ENCODE data around the gene TMC6. TPM values are rescaled to one million over a fixed set of nuclear protein-coding genes. Genes with fewer than 3 reads are reported as not detected.

The TMC6 gene
- total RNA-seq, 2 experiments from 2014 or later, result 209 to 213 TPM

- DNase-seq (no peak), ATAC-seq (no peak)
- no peak for TF ChIP-seq CTCF (IDR thresholded peaks at IDR 0.05)
- Mint-ChIP-seq H3K36me3 (ENCODE audit: low read depth) (no peaks in the 10 kb centered on the region), H3K9me3 (no peaks in the 10 kb centered on the region), H3K27ac (no peak overlapping the region), H3K4me1 (ENCODE audit: low read depth) (peaks cover 8% of the 10 kb centered on the region), H3K4me3 (no peak overlapping the region), H3K27me3 (no peaks in the 10 kb centered on the region)
- ChIA-PET CTCF (no interaction called here), POLR2A (interaction anchor here (1.2 to 1.9 kb wide), 3 partner anchors 10 to 35 kb away, joined by 3 to 8 read pairs (median 3); partner anchors contain the start of genes TK1 and TMC8)
- intact Hi-C loops (cut with micrococcal nuclease), result loop anchor here (5.0 kb wide), 1 partner anchor 53 kb away; no protein-coding TSS in a partner anchor
Measured at GRCh38 chr17:78164748-78165607, 36.4 kb upstream of the TMC6 start.

GRCh38 chr17:78163881-78164747, 35.6 kb upstream of the TMC6 start:
- Mint-ChIP-seq H3K4me3 (no peak overlapping the region), H3K27me3 (no peaks in the 10 kb centered on the region), H3K4me1 (ENCODE audit: low read depth) (peaks cover 6% of the 10 kb centered on the region), H3K36me3 (ENCODE audit: low read depth) (no peaks in the 10 kb centered on the region), H3K9me3 (no peaks in the 10 kb centered on the region), H3K27ac (no peak overlapping the region)
- DNase-seq (no peak), ATAC-seq (no peak)
- intact Hi-C loops (cut with micrococcal nuclease), result no loop called here
- ChIA-PET POLR2A (interaction anchor here (1.2 to 1.9 kb wide), 6 partner anchors 8 to 34 kb away, joined by 3 to 8 read pairs (median 3); partner anchors contain the start of genes TK1 and TMC8), CTCF (no interaction called here)
- no peak for TF ChIP-seq CTCF (IDR thresholded peaks at IDR 0.05)

GRCh38 chr17:78159575-78160158, 31.1 kb upstream of the TMC6 start:
- Mint-ChIP-seq H3K4me3 (no peak overlapping the region), H3K36me3 (ENCODE audit: low read depth) (no peaks in the 10 kb centered on the region), H3K9me3 (no peaks in the 10 kb centered on the region), H3K27ac (no peak overlapping the region), H3K4me1 (ENCODE audit: low read depth) (peaks cover 12% of the 10 kb centered on the region), H3K27me3 (no peaks in the 10 kb centered on the region)
- intact Hi-C loops (cut with micrococcal nuclease), result no loop called here
- DNase-seq (no peak), ATAC-seq (peak; percentile 35)
- CTCF ChIA-PET, result no interaction called here
- TF ChIP-seq CTCF (IDR thresholded peaks at IDR 0.05), result no peak
- POLR2A ChIA-PET, result no interaction called here

GRCh38 chr17:78154903-78155811, 26.6 kb upstream of the TMC6 start:
- H3K9me3 Mint-ChIP-seq, result no peaks in the 10 kb centered on the region
- CTCF ChIA-PET, result interaction anchor here (1.9 kb wide), 1 partner anchor 21 kb away, joined by 5 read pairs; no protein-coding TSS in a partner anchor
- POLR2A ChIA-PET, result interaction anchor here (1.1 to 1.6 kb wide), 3 partner anchors 12 to 14 kb away, joined by 3 to 5 read pairs (median 5); partner anchors contain the start of gene SYNGR2
- peak; percentile 81 for ATAC-seq
- H3K27ac Mint-ChIP-seq, result peak overlapping the region; percentile 13
- no peaks in the 10 kb centered on the region for H3K27me3 Mint-ChIP-seq
- no peak overlapping the region for H3K4me3 Mint-ChIP-seq
- peak; percentile 64 for DNase-seq
- H3K4me1 Mint-ChIP-seq (ENCODE audit: low read depth), result peaks cover 12% of the 10 kb centered on the region
- intact Hi-C loops (cut with micrococcal nuclease), result no loop called here
- H3K36me3 Mint-ChIP-seq (ENCODE audit: low read depth), result no peaks in the 10 kb centered on the region
- TF ChIP-seq CTCF (IDR thresholded peaks at IDR 0.05), result no peak
